GM23248 (cell line): ENCODE data around the gene PTCD3.

ENCODE experiments used
- EZH2 ChIP-seq: fragments of 200-600 bp; sonication (generic); IDR thresholded peaks from 2 replicates; pipeline ENCODE4 v1.6.1; 2018; ENCODE audit warnings: antibody characterized with exemption, mild to moderate bottlenecking; ENCODE audit not compliant: insufficient read depth, poor library complexity, severe bottlenecking
- EZH2phosphoT487 ChIP-seq: fragments of 200-600 bp; sonication (generic); IDR thresholded peaks from 2 replicates; pipeline ENCODE4 v1.6.1; 2018; ENCODE audit warnings: antibody characterized with exemption, moderate library complexity, mild to moderate bottlenecking, low read depth; ENCODE audit not compliant: insufficient read depth

DNA sequence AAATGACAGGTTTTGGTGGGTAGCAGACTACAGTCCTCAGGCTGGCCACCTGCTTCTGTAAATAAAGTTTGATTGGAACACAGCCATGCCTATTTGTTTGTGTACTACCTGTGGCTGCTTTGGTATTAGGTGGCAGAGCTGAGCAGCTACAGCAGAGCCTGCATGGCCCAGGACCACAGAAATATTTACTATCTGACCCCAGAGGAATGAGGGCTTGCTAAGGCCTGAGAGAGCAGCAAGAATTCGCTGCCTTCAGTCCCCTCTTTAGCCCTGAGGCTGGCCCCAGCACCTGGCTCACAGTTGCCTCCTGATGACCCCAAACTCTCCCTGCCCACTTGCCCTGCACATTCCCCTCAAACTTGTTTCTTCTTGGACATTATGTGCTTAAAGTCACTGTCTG, 32.8 kb upstream of the PTCD3 start:
- TF ChIP-seq EZH2phosphoT487 (no peak), EZH2 (no peak)
